ENCODE data around the gene SRCIN1.

DNA sequence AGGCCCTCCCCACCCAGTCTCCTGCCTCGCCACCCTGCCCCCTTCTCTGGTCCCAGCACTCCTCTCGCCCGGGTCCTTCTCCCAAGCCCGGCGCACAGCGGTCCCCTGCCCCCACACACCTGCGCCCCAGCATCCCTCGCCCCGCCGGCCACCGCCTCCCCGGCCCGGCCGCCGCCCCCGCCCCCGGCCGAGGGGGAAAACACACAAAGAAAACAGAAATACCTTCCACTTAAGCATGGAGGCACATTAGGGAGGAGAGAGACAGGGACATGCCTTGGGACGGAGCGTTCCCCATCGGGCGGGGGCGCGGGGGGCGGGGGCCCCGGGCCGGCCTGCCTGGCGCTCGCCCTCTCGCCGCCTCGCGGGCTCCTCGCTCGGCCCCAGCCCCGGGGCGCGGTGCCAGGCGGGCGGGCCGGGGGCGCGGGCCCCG lies 326 bp downstream of the SRCIN1 start:
- TF ChIP-seq POLR2A (IDR thresholded peaks at IDR 0.05), result no peak
- TF ChIP-seq, protein P1, sequence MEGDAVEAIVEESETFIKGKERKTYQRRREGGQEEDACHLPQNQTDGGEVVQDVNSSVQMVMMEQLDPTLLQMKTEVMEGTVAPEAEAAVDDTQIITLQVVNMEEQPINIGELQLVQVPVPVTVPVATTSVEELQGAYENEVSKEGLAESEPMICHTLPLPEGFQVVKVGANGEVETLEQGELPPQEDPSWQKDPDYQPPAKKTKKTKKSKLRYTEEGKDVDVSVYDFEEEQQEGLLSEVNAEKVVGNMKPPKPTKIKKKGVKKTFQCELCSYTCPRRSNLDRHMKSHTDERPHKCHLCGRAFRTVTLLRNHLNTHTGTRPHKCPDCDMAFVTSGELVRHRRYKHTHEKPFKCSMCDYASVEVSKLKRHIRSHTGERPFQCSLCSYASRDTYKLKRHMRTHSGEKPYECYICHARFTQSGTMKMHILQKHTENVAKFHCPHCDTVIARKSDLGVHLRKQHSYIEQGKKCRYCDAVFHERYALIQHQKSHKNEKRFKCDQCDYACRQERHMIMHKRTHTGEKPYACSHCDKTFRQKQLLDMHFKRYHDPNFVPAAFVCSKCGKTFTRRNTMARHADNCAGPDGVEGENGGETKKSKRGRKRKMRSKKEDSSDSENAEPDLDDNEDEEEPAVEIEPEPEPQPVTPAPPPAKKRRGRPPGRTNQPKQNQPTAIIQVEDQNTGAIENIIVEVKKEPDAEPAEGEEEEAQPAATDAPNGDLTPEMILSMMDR (IDR thresholded peaks at IDR 0.05), result no peak
